H9 (cell line): ENCODE results near the gene RASAL1. TPM values are rescaled to one million over a fixed set of nuclear protein-coding genes. Genes with fewer than 3 reads are reported as not detected.

Source experiments
- DNase-seq: peaks from one replicate; pipeline ENCODE4 v3.0.0-alpha.2; 2017
- H2AFZ ChIP-seq: one replicate; pipeline ENCODE4 v1.6.1; 2013; ENCODE audit warnings: mild to moderate bottlenecking, low read length, control low read depth, moderate library complexity
- H2AK5ac ChIP-seq: 2 replicates; pipeline ENCODE4 v1.6.1; 2013; ENCODE audit warnings: low read length, control low read depth, mixed read lengths; ENCODE audit not compliant: insufficient read length
- H2BK120ac ChIP-seq: one replicate; pipeline ENCODE4 v1.6.1; 2013; ENCODE audit warnings: low read depth, mild to moderate bottlenecking, low read length, control low read depth, inconsistent platforms; ENCODE audit not compliant: poor library complexity, severe bottlenecking
- H2BK12ac ChIP-seq: 2 replicates; pipeline ENCODE4 v1.6.1; 2013; ENCODE audit warnings: low read length, control low read depth, mixed read lengths, low read depth; ENCODE audit not compliant: insufficient read length
- H2BK15ac ChIP-seq: 2 replicates; pipeline ENCODE4 v1.6.1; 2013; ENCODE audit warnings: low read depth, low read length, control low read depth
- H2BK20ac ChIP-seq: one replicate; pipeline ENCODE4 v1.6.1; 2013; ENCODE audit warnings: low read depth, mild to moderate bottlenecking, low read length, control low read depth, inconsistent platforms; ENCODE audit not compliant: poor library complexity, severe bottlenecking
- H2BK5ac ChIP-seq: 2 replicates; pipeline ENCODE4 v1.6.1; 2013; ENCODE audit warnings: low read length, control low read depth, mixed read lengths; ENCODE audit not compliant: insufficient read length
- H3K14ac ChIP-seq: 2 replicates; pipeline ENCODE4 v1.6.1; 2013; ENCODE audit warnings: low read length, control low read depth; ENCODE audit not compliant: insufficient read depth
- H3K18ac ChIP-seq: 2 replicates; pipeline ENCODE4 v1.6.1; 2013; ENCODE audit warnings: low read depth, mild to moderate bottlenecking, mixed read lengths, low read length, control low read depth; ENCODE audit not compliant: insufficient read length
- H3K23ac ChIP-seq: 2 replicates; pipeline ENCODE4 v1.6.1; 2013; ENCODE audit warnings: low read length, control low read depth, mixed read lengths, low read depth; ENCODE audit not compliant: insufficient read length
- H3K23me2 ChIP-seq: 2 replicates; pipeline ENCODE4 v1.6.1; 2013; ENCODE audit warnings: low read depth, mild to moderate bottlenecking, mixed read lengths, low read length, control low read depth; ENCODE audit not compliant: insufficient read length, poor library complexity, severe bottlenecking
- H3K27ac ChIP-seq: 2 replicates; pipeline ENCODE4 v1.5.1; 2013; ENCODE audit warnings: low read length, control low read depth, mixed read lengths, low read depth; ENCODE audit not compliant: insufficient read length
- H3K27me3 ChIP-seq: 2 replicates; pipeline ENCODE4 v1.6.1; 2013; ENCODE audit warnings: low read length, control low read depth, inconsistent platforms; ENCODE audit not compliant: insufficient read depth
- H3K4ac ChIP-seq: 2 replicates; pipeline ENCODE4 v1.6.1; 2013; ENCODE audit warnings: low read depth, mild to moderate bottlenecking, control low read depth, inconsistent platforms, low read length, moderate library complexity
- H3K4me1 ChIP-seq: 2 replicates; pipeline ENCODE4 v1.6.1; 2013; ENCODE audit warnings: low read length, control low read depth, inconsistent platforms; ENCODE audit not compliant: insufficient read depth
- H3K4me2 ChIP-seq: 2 replicates; pipeline ENCODE4 v1.6.1; 2013; ENCODE audit warnings: low read length, control low read depth, mixed read lengths; ENCODE audit not compliant: insufficient read length, insufficient read depth
- H3K56ac ChIP-seq: 2 replicates; pipeline ENCODE4 v1.6.1; 2013; ENCODE audit warnings: low read depth, mild to moderate bottlenecking, mixed read lengths, low read length, control low read depth; ENCODE audit not compliant: insufficient read length
- H3K79me1 ChIP-seq: 2 replicates; pipeline ENCODE4 v1.6.1; 2013; ENCODE audit warnings: low read depth, mild to moderate bottlenecking, moderate library complexity, low read length, control low read depth, inconsistent platforms; ENCODE audit not compliant: insufficient read depth, poor library complexity, severe bottlenecking
- H3K79me2 ChIP-seq: 2 replicates; pipeline ENCODE4 v1.6.1; 2013; ENCODE audit warnings: low read length, control low read depth, inconsistent platforms; ENCODE audit not compliant: insufficient read depth
- H3K9ac ChIP-seq: 2 replicates; pipeline ENCODE4 v1.6.1; 2013; ENCODE audit warnings: low read length, control low read depth, mixed read lengths; ENCODE audit not compliant: insufficient read length; ENCODE audit errors: extremely low read depth
- H3K9me3 ChIP-seq: one replicate; pipeline ENCODE4 v1.6.1; 2013; ENCODE audit warnings: low read depth, low read length, inconsistent platforms; ENCODE audit not compliant: control insufficient read depth
- H3T11ph ChIP-seq: one replicate; pipeline ENCODE4 v1.6.1; 2013; ENCODE audit warnings: mild to moderate bottlenecking, low read length, control low read depth, inconsistent platforms
- H4K20me1 ChIP-seq: one replicate; pipeline ENCODE4 v1.6.1; 2013; ENCODE audit not compliant: control insufficient read depth, insufficient read length, insufficient read depth
- H4K5ac ChIP-seq: 2 replicates; pipeline ENCODE4 v1.6.1; 2013; ENCODE audit warnings: low read depth, mild to moderate bottlenecking, mixed read lengths, low read length, control low read depth; ENCODE audit not compliant: insufficient read length
- H4K8ac ChIP-seq: replicated peaks from 2 replicates; pipeline ENCODE4 v1.6.1; 2013; ENCODE audit warnings: low read length, control low read depth, mixed read lengths, low read depth; ENCODE audit not compliant: insufficient read length
- H4K91ac ChIP-seq: 2 replicates; pipeline ENCODE4 v1.6.1; 2013; ENCODE audit warnings: low read depth, mild to moderate bottlenecking, moderate library complexity, mixed read lengths, low read length, control low read depth; ENCODE audit not compliant: insufficient read length
- H3K27ac Mint-ChIP-seq, 3 experiments: 2 replicates in 2 of 3; 3 replicates in 1 of 3; pipeline ENCODE4 v1.8.0; 2020 to 2021; ENCODE audit warnings: mixed read lengths in 3 of 3, mild to moderate bottlenecking in 1 of 3, moderate library complexity in 1 of 3
- H3K27me3 Mint-ChIP-seq: 2 replicates; pipeline ENCODE4 v1.8.0; 2021; ENCODE audit warnings: low read depth, mild to moderate bottlenecking, moderate library complexity, mixed read lengths
- H3K36me3 Mint-ChIP-seq, 3 experiments: 2 replicates in 2 of 3; 3 replicates in 1 of 3; pipeline ENCODE4 v1.8.0; 2020 to 2021; ENCODE audit warnings: low read depth in 3 of 3, mixed read lengths in 3 of 3; ENCODE audit not compliant: insufficient read depth in 1 of 3
- H3K4me1 Mint-ChIP-seq, 2 experiments: 2 replicates each; pipeline ENCODE4 v1.8.0; 2020; ENCODE audit warnings: mixed read lengths in 2 of 2
- H3K4me3 Mint-ChIP-seq, 2 experiments: 2 replicates in 1 of 2; 3 replicates in 1 of 2; pipeline ENCODE4 v1.8.0; 2020 to 2021; ENCODE audit warnings: mild to moderate bottlenecking in 2 of 2, mixed read lengths in 2 of 2, moderate library complexity in 1 of 2
- H3K9me3 Mint-ChIP-seq, 2 experiments: 2 replicates in 1 of 2; 3 replicates in 1 of 2; pipeline ENCODE4 v1.8.0; 2020; ENCODE audit warnings: mild to moderate bottlenecking in 2 of 2, mixed read lengths in 2 of 2, moderate library complexity in 1 of 2
- CTCF ChIP-seq: fragments of 200-600 bp; sonication (generic); conservative IDR thresholded peaks from 3 replicates; pipeline ENCODE4 v1.8.0; 2021; ENCODE audit warnings: antibody characterized with exemption, mild to moderate bottlenecking
- WGBS: extraction: QIAGEN DNeasy Blood & Tissue Kit; methylation state at CpG from one replicate; pipeline ENCODE4 v1.1.7; 2013; ENCODE audit warnings: missing lambda C conversion rate, low lambda C conversion rate, mixed read lengths; ENCODE audit not compliant: insufficient read length; ENCODE audit errors: extremely low coverage; 5-methylcytosine and 5-hydroxymethylcytosine counted together
- total RNA-seq: library from RNA; stranded (reverse); gene quantifications from 2 replicates; pipeline ENCODE4 v1.2.1, GENCODE V29; 2021

The RASAL1 gene
- total RNA-seq, 1 experiment from 2014 or later: 2.3 TPM

GRCh38 chr12:113181975-113182374, 46.4 kb upstream of the RASAL1 start:
- DNase-seq: no peak
- no peak overlapping the region for H3K23ac ChIP-seq
- no peak overlapping the region for H3K14ac ChIP-seq
- no peaks in the 10 kb centered on the region for H3K9me3 ChIP-seq
- no peak overlapping the region for H3K18ac ChIP-seq
- no peak overlapping the region for H3K27ac ChIP-seq
- no peak overlapping the region for H2AK5ac ChIP-seq
- Mint-ChIP-seq H3K9me3 (no peaks in the 10 kb centered on the region), H3K27me3 (no peaks in the 10 kb centered on the region), H3K4me3 (no peak overlapping the region), H3K4me1 (peaks cover 8 to 10% of the 10 kb centered on the region in 2 experiments), H3K27ac (no peak overlapping the region; a peak in 1 of 7 replicates), H3K36me3 (peaks cover 46 to 56% (median 55%) of the 10 kb centered on the region in 3 experiments)
- no peak overlapping the region for H3K4me2 ChIP-seq
- no peak overlapping the region for H2BK12ac ChIP-seq
- peaks cover 8% of the 10 kb centered on the region for H3K23me2 ChIP-seq
- no peak for TF ChIP-seq CTCF
- H3K9ac ChIP-seq: no peak overlapping the region
- peaks cover 16% of the 10 kb centered on the region for H3K79me1 ChIP-seq
- H3K4me1 ChIP-seq: no peaks in the 10 kb centered on the region
- H3K79me2 ChIP-seq: peaks cover 15% of the 10 kb centered on the region; the same call in 1 of the 2 replicates
- no peak overlapping the region for H4K91ac ChIP-seq
- no peak overlapping the region for H4K8ac ChIP-seq
- WGBS: no CpG with 5 or more reads among the region's 3 CpGs
- H2BK5ac ChIP-seq: no peak overlapping the region
- H4K5ac ChIP-seq: no peak overlapping the region
- H2BK20ac ChIP-seq: no peak overlapping the region
- H3K4ac ChIP-seq: no peak overlapping the region
- no peaks in the 10 kb centered on the region for H3K27me3 ChIP-seq
- no peaks in the 10 kb centered on the region for H4K20me1 ChIP-seq
- H2BK120ac ChIP-seq: no peak overlapping the region
- no peak overlapping the region for H3K56ac ChIP-seq
- H2BK15ac ChIP-seq: no peak overlapping the region
- no peak overlapping the region for H3T11ph ChIP-seq
- H2AFZ ChIP-seq: no peak overlapping the region
